DND-41 (cell line): Measurements from ENCODE around the gene RFC5.

Experiments
- ATAC-seq: fragments of 200-7000 bp; cut with Tn5 transposase; 3 replicates; pipeline ENCODE4 v1.9.1; 2021; ENCODE audit warnings: low read depth; ENCODE audit not compliant: insufficient read depth
- DNase-seq: peaks from one replicate; pipeline ENCODE4 v3.0.0-alpha.2; 2020
- H2AFZ ChIP-seq: 2 replicates; pipeline ENCODE4 v1.6.0; 2012; ENCODE audit warnings: low read depth, low read length
- H3K27ac ChIP-seq: 2 replicates; pipeline ENCODE4 v1.5.1; 2012; ENCODE audit warnings: low read length, inconsistent platforms
- H3K27me3 ChIP-seq: fragments of 200-600 bp; sonication (generic); 2 replicates; pipeline ENCODE4 v1.6.0; 2012; ENCODE audit warnings: low read length, mild to moderate bottlenecking, inconsistent platforms; ENCODE audit not compliant: insufficient read depth, poor library complexity
- H3K36me3 ChIP-seq: 2 replicates; pipeline ENCODE4 v1.5.1; 2012; ENCODE audit warnings: low read length, inconsistent platforms; ENCODE audit not compliant: insufficient read depth
- H3K4me1 ChIP-seq: 2 replicates; pipeline ENCODE4 v1.5.1; 2012; ENCODE audit warnings: mild to moderate bottlenecking, low read length; ENCODE audit not compliant: insufficient read depth
- H3K4me2 ChIP-seq: 2 replicates; pipeline ENCODE4 v1.6.0; 2012; ENCODE audit warnings: mild to moderate bottlenecking, moderate library complexity, low read length, inconsistent platforms; ENCODE audit not compliant: insufficient read depth
- H3K4me3 ChIP-seq, 2 experiments: fragments of 200-600 bp in 1 of 2; shearing (Covaris generic) in 1 of 2; 2 replicates each; pipeline ENCODE4 v1.5.1; 2012 to 2016; ENCODE audit warnings: inconsistent platforms in 2 of 2, low read length in 2 of 2, mild to moderate bottlenecking in 2 of 2, low read depth in 1 of 2, moderate library complexity in 1 of 2
- H3K79me2 ChIP-seq: 2 replicates; pipeline ENCODE4 v1.6.0; 2012; ENCODE audit warnings: low read length, inconsistent platforms; ENCODE audit not compliant: insufficient read depth
- H3K9ac ChIP-seq: 2 replicates; pipeline ENCODE4 v1.6.0; 2012; ENCODE audit warnings: low read depth, mild to moderate bottlenecking, inconsistent platforms, low read length, moderate library complexity
- H3K9me3 ChIP-seq: 2 replicates; pipeline ENCODE4 v1.5.1; 2012; ENCODE audit warnings: low read length, moderate library complexity, mild to moderate bottlenecking, inconsistent platforms; ENCODE audit not compliant: insufficient read depth, severe bottlenecking
- H4K20me1 ChIP-seq: 2 replicates; pipeline ENCODE4 v1.6.0; 2012; ENCODE audit warnings: low read length; ENCODE audit not compliant: insufficient read depth
- CTCF ChIP-seq: IDR thresholded peaks from 2 replicates; pipeline ENCODE4 v1.5.1; 2012; ENCODE audit warnings: borderline replicate concordance, low read length, moderate library complexity, mild to moderate bottlenecking; ENCODE audit not compliant: poor library complexity, severe bottlenecking; ENCODE audit errors: extremely low read depth
- EZH2 ChIP-seq: IDR thresholded peaks from 3 replicates; pipeline ENCODE4 v1.6.1; 2012; ENCODE audit warnings: borderline replicate concordance, low read depth, mild to moderate bottlenecking, moderate library complexity, low read length, inconsistent platforms; ENCODE audit not compliant: severe bottlenecking

RFC5 gene

DNA sequence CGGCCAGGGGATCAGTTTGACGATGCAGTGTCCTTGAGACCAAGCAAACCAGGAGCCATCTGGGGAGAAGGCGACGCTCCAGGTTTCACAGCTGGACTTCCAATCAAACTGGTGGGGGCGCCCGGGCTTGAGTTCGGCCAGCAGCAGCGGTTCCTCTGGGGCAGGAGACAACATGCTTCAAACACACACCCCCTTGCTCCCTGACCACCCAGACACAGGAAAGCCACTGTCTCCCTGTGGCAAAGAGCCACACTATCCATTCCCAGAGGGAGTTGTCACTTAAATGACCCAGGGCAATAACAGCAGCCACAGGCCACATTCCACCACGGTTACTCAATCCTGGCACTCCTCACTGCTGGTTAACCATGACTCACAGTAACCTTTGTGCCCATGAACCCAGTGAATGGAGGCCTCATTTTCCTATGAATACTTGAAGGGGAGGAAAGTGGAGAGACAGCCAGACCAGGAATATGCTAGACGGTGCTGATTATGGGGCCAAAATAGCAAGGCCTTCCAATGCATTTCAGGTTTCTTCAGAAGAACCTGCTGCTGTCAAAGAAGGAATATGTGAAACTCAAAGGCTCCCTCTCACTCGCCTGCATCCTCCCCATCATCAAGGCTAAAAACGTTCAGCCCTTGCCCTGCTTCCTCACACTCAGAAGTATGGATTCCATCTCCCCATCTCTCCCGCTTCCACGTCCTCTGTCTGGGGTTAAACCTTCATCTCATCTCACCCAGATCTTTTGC lies 36.0 kb downstream of the RFC5 start:
- Histone ChIP-seq H2AFZ (no peak overlapping the region), H3K79me2 (no peaks in the 10 kb centered on the region)

DNA sequence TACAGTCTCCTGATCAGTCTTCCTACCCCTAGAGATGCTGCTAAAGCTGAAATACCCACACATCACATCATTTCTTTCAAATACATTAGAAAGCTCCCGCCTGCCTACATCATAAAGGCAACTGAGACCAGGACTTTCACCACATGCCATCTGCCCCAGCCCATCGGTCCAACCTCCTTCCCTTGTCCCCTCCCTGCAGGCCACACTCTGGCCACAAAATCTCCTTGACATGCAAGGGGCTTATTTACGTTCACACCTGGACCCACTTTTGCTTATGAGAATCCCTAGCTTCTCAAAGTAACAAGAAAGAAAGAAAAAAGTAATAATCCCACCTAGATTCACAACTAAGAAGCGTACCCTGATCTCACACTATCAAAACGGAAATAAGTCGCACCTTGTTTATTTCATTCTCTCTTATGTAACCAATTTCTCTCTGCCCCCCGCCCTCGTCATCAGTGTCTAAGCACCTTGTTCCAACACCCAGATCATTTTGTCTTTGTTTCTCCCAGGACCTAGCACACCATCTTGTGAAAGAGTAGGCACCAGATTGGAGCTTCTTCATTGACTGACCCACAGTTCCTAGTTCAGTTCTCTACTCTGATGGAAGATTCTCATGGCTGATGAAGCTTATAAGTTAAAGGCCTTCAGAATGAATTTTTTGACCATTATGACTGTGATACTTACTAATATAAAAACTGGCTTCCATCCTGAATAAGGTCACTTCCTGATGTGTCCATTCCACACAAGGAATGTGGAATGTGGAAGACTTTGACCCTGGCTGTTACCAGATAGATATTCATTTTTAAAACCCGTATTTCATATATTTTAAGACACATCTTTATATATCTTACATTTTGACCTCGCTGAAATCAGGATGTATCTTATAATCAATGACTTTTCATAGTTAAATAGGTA lies 36.8 kb downstream of the RFC5 start:
- ATAC-seq (no peak), DNase-seq (no peak)
- Histone ChIP-seq H3K27me3 (no peaks in the 10 kb centered on the region), H3K4me3 (no peak overlapping the region), H3K9me3 (no peaks in the 10 kb centered on the region), H3K27ac (no peak overlapping the region), H2AFZ (no peak overlapping the region), H3K79me2 (0 out of 2 replicates have a peak, but pooled peaks cover 3% of the 10 kb centered on the region), H3K4me1 (peaks cover 3% of the 10 kb centered on the region; the same call in 1 of the 2 replicates), H4K20me1 (no peaks in the 10 kb centered on the region), H3K9ac (no peak overlapping the region), H3K36me3 (peaks cover 16% of the 10 kb centered on the region), H3K4me2 (no peak overlapping the region)
- TF ChIP-seq CTCF (no peak), EZH2 (no peak)

More for the DNA sequence above, 36.0 kb downstream of the RFC5 start:
- no peak overlapping the region for H3K4me2 ChIP-seq
- H3K4me3 ChIP-seq = no peak overlapping the region
- TF ChIP-seq CTCF (no peak), EZH2 (no peak)
- H4K20me1 ChIP-seq = no peaks in the 10 kb centered on the region
- peaks cover 3% of the 10 kb centered on the region; the same call in 1 of the 2 replicates for H3K4me1 ChIP-seq
- H3K27me3 ChIP-seq = no peaks in the 10 kb centered on the region
- DNase-seq (no peak), ATAC-seq (no peak)
- H3K9ac ChIP-seq = no peak overlapping the region
- H3K9me3 ChIP-seq = no peaks in the 10 kb centered on the region
- no peak overlapping the region for H3K27ac ChIP-seq
- peaks cover 16% of the 10 kb centered on the region for H3K36me3 ChIP-seq

GRCh38 chr12:118055144-118055557 lies 38.6 kb downstream of the RFC5 start:
- no peak overlapping the region for H2AFZ ChIP-seq
- 0 out of 2 replicates have a peak, but pooled peaks cover 3% of the 10 kb centered on the region for H3K79me2 ChIP-seq
- no peaks in the 10 kb centered on the region for H3K9me3 ChIP-seq
- DNase-seq = peak; percentile 76
- no peak for TF ChIP-seq EZH2
- peak; percentile 88 for TF ChIP-seq CTCF
- peak; percentile 85 for ATAC-seq
- no peak overlapping the region for H3K4me2 ChIP-seq
- no peak overlapping the region for H3K9ac ChIP-seq
- H3K36me3 ChIP-seq = peaks cover 16% of the 10 kb centered on the region
- H3K4me3 ChIP-seq = no peak overlapping the region
- H3K27me3 ChIP-seq = no peaks in the 10 kb centered on the region
- H3K4me1 ChIP-seq = peaks cover 15% of the 10 kb centered on the region
- no peak overlapping the region for H3K27ac ChIP-seq
- no peaks in the 10 kb centered on the region for H4K20me1 ChIP-seq
